K562 (cell line): Measurements from ENCODE around the gene ABCA13. TPM values are rescaled to one million over a fixed set of nuclear protein-coding genes. Genes with fewer than 3 reads are reported as not detected.

Experiments used
- ATAC-seq: fragments of 200-7000 bp; cut with Tn5 transposase; 3 replicates; pipeline ENCODE4 v1.9.1; 2020; ENCODE audit warnings: moderate library complexity
- BruUV-seq: library from RNA; stranded (reverse); fragments of 400-500 nt; replicated peaks from 2 replicates; lab custom pipeline; 2021; lab: Mats Ljungman, UMichigan
- CTCF ChIA-PET: fragments of 300-600 bp; formaldehyde crosslinking; extraction: SDS; loops from one replicate; lab custom pipeline; 2021; ENCODE audit warnings: low intra/inter-chr PET ratio; lab: Yijun Ruan, JAX
- POLR2A ChIA-PET: fragments of 300-600, 350-650 bp; sonication (Branson Sonifier 250); formaldehyde crosslinking; extraction: SDS; loops from one replicate; lab custom pipeline; 2021; ENCODE audit warnings: antibody characterized with exemption, inconsistent platforms; lab: Yijun Ruan, JAX
- DNase-seq, 4 experiments: peaks; one replicate each; pipeline versions ENCODE4 v3.0.0 to v3.0.0-alpha.2; 2011 to 2018; ENCODE audit warnings: low spot score in 3 of 4, mixed read lengths in 3 of 4; ENCODE audit errors: extremely low read depth in 1 of 4
- FAIRE-seq: peaks from 2 replicates; lab custom pipeline; 2011; peaks lifted over from hg19 to GRCh38; lab: Jason Lieb, UNC
- H2AFZ ChIP-seq: 2 replicates; pipeline ENCODE4 v1.6.0; 2011; ENCODE audit warnings: low read depth, low read length, control low read depth, inconsistent platforms
- H3K27ac ChIP-seq: fragments of 200-600 bp; 3 replicates; pipeline ENCODE4 v1.8.0; 2011; ENCODE audit warnings: low read depth, mild to moderate bottlenecking, control low read depth, inconsistent platforms, low read length, moderate library complexity, mixed read lengths; ENCODE audit errors: extremely low read depth
- H3K27me3 ChIP-seq, 2 experiments: fragments of 300-600 bp in 1 of 2; 2 replicates in 1 of 2; 3 replicates in 1 of 2; pipeline versions ENCODE4 v1.6.0 to v1.8.0; 2011; ENCODE audit warnings: inconsistent platforms in 2 of 2, low read length in 2 of 2, mild to moderate bottlenecking in 1 of 2, mixed read lengths in 1 of 2, moderate library complexity in 1 of 2; ENCODE audit not compliant: control insufficient read depth in 2 of 2, insufficient read depth in 2 of 2
- H3K36me3 ChIP-seq: fragments of 300-600 bp; 3 replicates; pipeline ENCODE4 v1.8.0; 2011; ENCODE audit warnings: mild to moderate bottlenecking, low read length, inconsistent platforms; ENCODE audit not compliant: control insufficient read depth, insufficient read depth
- H3K4me1 ChIP-seq, 2 experiments: fragments of 200-600 bp in 1 of 2; replicated peaks in 1 of 2; 2 replicates in 1 of 2; 3 replicates in 1 of 2; pipeline versions ENCODE4 v1.5.1 to v1.8.0; 2011; ENCODE audit warnings: inconsistent platforms in 2 of 2, low read length in 2 of 2, mild to moderate bottlenecking in 1 of 2, mixed read lengths in 1 of 2, moderate library complexity in 1 of 2; ENCODE audit not compliant: control insufficient read depth in 2 of 2, insufficient read depth in 2 of 2
- H3K4me2 ChIP-seq: 2 replicates; pipeline ENCODE4 v1.6.1; 2011; ENCODE audit warnings: low read length, control low read depth, inconsistent platforms, mixed read lengths; ENCODE audit not compliant: insufficient read depth
- H3K4me3 ChIP-seq: fragments of 200-600 bp; sonication (generic), shearing (Covaris generic); 2 replicates; pipeline ENCODE4 v1.5.1; 2016; ENCODE audit warnings: control low read depth, inconsistent platforms
- H3K79me2 ChIP-seq: fragments of 200-600 bp; 3 replicates; pipeline ENCODE4 v1.8.0; 2011; ENCODE audit warnings: low read length, inconsistent platforms; ENCODE audit not compliant: control insufficient read depth, insufficient read depth
- H3K9ac ChIP-seq, 2 experiments: 2 replicates each; pipeline versions ENCODE4 v1.6.0 to v1.6.1; 2011; ENCODE audit warnings: low read depth in 2 of 2, low read length in 2 of 2, control low read depth in 1 of 2, inconsistent platforms in 1 of 2, mild to moderate bottlenecking in 1 of 2, mixed read lengths in 1 of 2; ENCODE audit not compliant: insufficient read depth in 1 of 2
- H3K9me1 ChIP-seq: one replicate; pipeline ENCODE4 v1.6.0; 2011; ENCODE audit warnings: inconsistent platforms, mild to moderate bottlenecking, low read length, moderate library complexity; ENCODE audit not compliant: control insufficient read depth, insufficient read depth
- H3K9me3 ChIP-seq: replicated peaks from 2 replicates; pipeline ENCODE4 v1.5.1; 2011; ENCODE audit warnings: low read depth, low read length, inconsistent platforms; ENCODE audit not compliant: control insufficient read depth, insufficient read depth
- H4K20me1 ChIP-seq: replicated peaks from 2 replicates; pipeline ENCODE4 v1.6.1; 2011; ENCODE audit warnings: low read length, inconsistent platforms, mixed read lengths; ENCODE audit not compliant: control insufficient read depth, insufficient read depth
- ASH1L ChIP-seq: fragments of 450-650 bp; IDR thresholded peaks from 2 replicates; pipeline ENCODE4 v1.6.1; 2018; ENCODE audit warnings: borderline replicate concordance, mild to moderate bottlenecking, low read depth; ENCODE audit not compliant: partially characterized antibody
- EP400 ChIP-seq: fragments of 450-650 bp; IDR thresholded peaks from 2 replicates; pipeline ENCODE4 v1.6.1; 2017; ENCODE audit warnings: antibody characterized with exemption, mild to moderate bottlenecking, moderate library complexity
- ESRRB ChIP-seq: fragments of 250-450 bp; sonication (Bioruptor Pico); IDR thresholded peaks from 2 replicates; pipeline ENCODE4 v1.5.0; 2020; ENCODE audit warnings: mild to moderate bottlenecking, moderate library complexity, borderline replicate concordance
- FOXP1 ChIP-seq: sonication (generic); formaldehyde crosslinking; IDR thresholded peaks from 2 replicates; pipeline ENCODE4 v1.8.0; 2022; ENCODE audit warnings: mild to moderate bottlenecking, missing genetic modification reagents
- MYBL2 ChIP-seq, 2 experiments: fragments of 450-650 bp in 1 of 2; sonication (generic) in 1 of 2; formaldehyde crosslinking in 1 of 2; IDR thresholded peaks; 2 replicates each; pipeline versions ENCODE4 v1.6.1 to v1.8.1; 2017 to 2022; ENCODE audit warnings: borderline replicate concordance in 1 of 2, inconsistent platforms in 1 of 2, low read depth in 1 of 2, mild to moderate bottlenecking in 1 of 2, missing genetic modification reagents in 1 of 2, moderate library complexity in 1 of 2
- NFE2L1 ChIP-seq: fragments of 450-650 bp; IDR thresholded peaks from 2 replicates; pipeline ENCODE4 v1.6.1; 2016; ENCODE audit warnings: missing genetic modification characterization, low read depth, mild to moderate bottlenecking, missing compliant biosample characterization, moderate library complexity, borderline replicate concordance
- SNIP1 ChIP-seq: fragments of 450-650 bp; IDR thresholded peaks from 2 replicates; pipeline ENCODE4 v1.7.1; 2017; ENCODE audit warnings: low read depth, mild to moderate bottlenecking
- SPI1 ChIP-seq: IDR thresholded peaks from 2 replicates; pipeline ENCODE4 v1.6.1; 2011; ENCODE audit warnings: low read depth, low read length, control low read depth, borderline replicate concordance
- TCF3 ChIP-seq: sonication (generic); formaldehyde crosslinking; IDR thresholded peaks from 2 replicates; pipeline ENCODE4 v1.4.0; 2020; ENCODE audit warnings: mild to moderate bottlenecking, missing genetic modification reagents
- U2AF2 ChIP-seq: fragments of 200-400 bp; formaldehyde crosslinking; optimal IDR thresholded peaks from 2 replicates; pipeline ENCODE3; 2017; ENCODE audit warnings: low read depth, mild to moderate bottlenecking, low read length
- ZNF224 ChIP-seq: sonication (generic); formaldehyde crosslinking; IDR thresholded peaks from 2 replicates; pipeline ENCODE4 v1.8.0; 2022; ENCODE audit warnings: mild to moderate bottlenecking, missing genetic modification reagents
- ZNF239 ChIP-seq: fragments of 250-450 bp; sonication (Bioruptor Pico); IDR thresholded peaks from 2 replicates; pipeline ENCODE4 v1.4.0; 2020; ENCODE audit warnings: mild to moderate bottlenecking
- ZNF253 ChIP-seq: fragments of 250-450 bp; sonication (Bioruptor Pico); conservative IDR thresholded peaks from 2 replicates; pipeline ENCODE4 v1.6.1; 2021; ENCODE audit warnings: mild to moderate bottlenecking
- ZNF583 ChIP-seq: fragments of 250-450 bp; sonication (Bioruptor Pico); IDR thresholded peaks from 2 replicates; pipeline ENCODE4 v1.4.0; 2020
- WGBS: fragments of 100-300 bp; shearing (Covaris generic); methylation state at CpG from one replicate; pipeline ENCODE4 v1.1.6; 2016; ENCODE audit warnings: low coverage, mixed read lengths; ENCODE audit not compliant: insufficient coverage; ENCODE audit errors: missing lambda C conversion rate; 5-methylcytosine and 5-hydroxymethylcytosine counted together
- in situ Hi-C: fragments of 300-500 bp; cut with MboI; formaldehyde crosslinking; loops from 4 replicates; pipeline ENCODE4 v1.15.0; 2018; ENCODE audit warnings: inconsistent platforms, mixed read lengths
- intact Hi-C: fragments of 100-400 bp; cut with micrococcal nuclease; formaldehyde crosslinking; loops from 2 replicates; pipeline ENCODE4 v1.14.2; 2022
- polyA plus RNA-seq, 8 experiments: library from polyadenylated mRNA; depleted of rRNA in 4 of 8; stranded (reverse) in 5 of 8; unstranded in 3 of 8; fragments of >200 nt; fragmentation: Nextera tagmentation in 2 of 8; fragmentation: Illumina TruSeq in 1 of 8; extraction: Ambion mirVana in 2 of 8; extraction: Trizol in 1 of 8; gene quantifications; 2 replicates each; pipeline versions ENCODE4 v1.2.1 to v1.2.3, GENCODE V29; 2011 to 2014; ENCODE audit warnings: inconsistent platforms in 1 of 8, missing spikeins in 1 of 8
- total RNA-seq, 7 experiments: library from RNA; depleted of rRNA in 6 of 7; stranded (reverse); fragments of >200 nt in 6 of 7; fragmentation: Illumina TruSeq in 2 of 7; extraction: Trizol in 2 of 7; gene quantifications; 2 replicates each; pipeline versions ENCODE4 v1.2.1 to v1.2.3, GENCODE V29; 2011 to 2021; ENCODE audit warnings: low replicate concordance in 1 of 7
- TF ChIP-seq, protein P1 (sequence below): fragments of 450-650 bp; IDR thresholded peaks from 2 replicates; pipeline ENCODE4 v1.6.1; 2016; ENCODE audit warnings: missing biosample characterization, missing genetic modification characterization
- TF ChIP-seq, protein P2 (sequence below), 2 experiments: IDR thresholded peaks; 2 replicates each; pipeline ENCODE4 v1.6.1; 2012; ENCODE audit warnings: improper control_type of control experiment in 2 of 2, low read depth in 2 of 2, low read length in 2 of 2, borderline replicate concordance in 1 of 2

The ABCA13 gene
- total and polyA plus RNA-seq, 9 of the 15 experiments (the other 6 are each of a cell fraction or from before 2014, with no cell fraction given), result 0.14 to 1.5 (median 0.38) TPM

DNA sequence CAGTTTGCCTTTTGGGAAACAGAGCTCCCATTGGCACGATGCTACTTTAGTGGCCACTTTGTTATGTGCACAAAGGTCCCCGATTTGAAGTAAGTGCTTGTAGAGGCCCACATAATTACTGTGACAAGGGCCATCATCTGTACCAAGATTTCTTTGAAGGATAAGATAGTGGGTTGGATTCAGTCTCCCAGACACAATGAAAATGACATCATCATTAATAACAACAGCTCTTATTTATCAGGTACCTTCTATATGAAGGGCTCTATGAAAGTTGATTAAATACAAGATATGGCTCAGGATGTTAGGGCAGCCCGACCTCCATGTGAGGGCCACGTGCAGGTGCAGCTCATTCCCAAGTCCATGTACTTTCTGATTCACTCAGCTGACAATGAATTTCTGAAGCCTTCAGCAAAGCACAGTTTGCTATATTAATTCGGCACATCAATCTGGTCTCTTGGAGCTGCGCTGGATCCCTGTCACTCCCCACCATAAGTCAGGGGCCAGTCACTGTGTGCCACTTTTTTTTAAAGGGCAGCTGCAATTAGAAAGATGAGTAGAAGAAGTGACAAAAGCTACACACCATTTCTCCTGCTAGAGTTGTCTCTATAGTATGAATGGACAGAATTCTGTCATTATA lies 140.3 kb downstream of the ABCA13 start (continued):
- TF ChIP-seq EP400, result no peak
- TF ChIP-seq, all 486 proteins: peak for 0

DNA sequence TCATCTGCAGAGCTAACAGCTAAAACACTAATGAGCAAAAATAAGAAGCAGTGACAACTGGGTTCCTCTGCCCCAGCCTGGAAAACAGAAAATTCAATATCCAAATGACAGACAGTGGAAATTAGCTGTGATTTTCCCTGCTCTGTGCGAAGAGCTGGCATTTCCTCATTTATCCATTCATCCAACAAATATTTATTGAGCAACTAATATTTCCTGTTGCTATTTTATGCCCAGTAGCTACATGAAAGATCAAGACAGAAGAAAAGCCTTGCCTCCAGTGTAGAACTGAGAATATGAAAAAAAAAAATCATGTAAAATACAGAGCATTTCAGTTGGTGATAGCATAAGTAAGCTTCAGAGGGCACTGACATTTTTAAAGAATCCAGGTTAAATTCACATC lies 140.9 kb downstream of the ABCA13 start:
- Histone ChIP-seq H3K27me3 (no peaks in the 10 kb centered on the region), H3K9ac (no peak overlapping the region), H3K9me1 (no peaks in the 10 kb centered on the region), H3K36me3 (no peaks in the 10 kb centered on the region), H3K4me3 (no peak overlapping the region), H3K79me2 (no peaks in the 10 kb centered on the region), H4K20me1 (no peaks in the 10 kb centered on the region), H3K4me1 (no peaks in the 10 kb centered on the region), H3K27ac (no peak overlapping the region), H3K4me2 (no peak overlapping the region), H2AFZ (no peak overlapping the region), H3K9me3 (no peaks in the 10 kb centered on the region)
- intact Hi-C loops, result no loop called here
- BruUV-seq, result no TSS peak
- in situ Hi-C loops, result no loop called here
- WGBS, result 0% methylated on average over 1 of the region's 1 CpG
- DNase-seq (no peak), FAIRE-seq (no peak), ATAC-seq (no peak)
- CTCF ChIA-PET, result no interaction called here
- POLR2A ChIA-PET, result no interaction called here
- no peak for TF ChIP-seq FOXP1 (CRISPR knock-in tag)
- no peak for TF ChIP-seq SNIP1
- TF ChIP-seq ESRRB (CRISPR knock-in tag), result no peak
- TF ChIP-seq ASH1L, result no peak
- TF ChIP-seq ZNF583 (CRISPR knock-in tag), result no peak
- TF ChIP-seq, protein P1, sequence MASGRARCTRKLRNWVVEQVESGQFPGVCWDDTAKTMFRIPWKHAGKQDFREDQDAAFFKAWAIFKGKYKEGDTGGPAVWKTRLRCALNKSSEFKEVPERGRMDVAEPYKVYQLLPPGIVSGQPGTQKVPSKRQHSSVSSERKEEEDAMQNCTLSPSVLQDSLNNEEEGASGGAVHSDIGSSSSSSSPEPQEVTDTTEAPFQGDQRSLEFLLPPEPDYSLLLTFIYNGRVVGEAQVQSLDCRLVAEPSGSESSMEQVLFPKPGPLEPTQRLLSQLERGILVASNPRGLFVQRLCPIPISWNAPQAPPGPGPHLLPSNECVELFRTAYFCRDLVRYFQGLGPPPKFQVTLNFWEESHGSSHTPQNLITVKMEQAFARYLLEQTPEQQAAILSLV (tag), result no peak
- TF ChIP-seq SPI1, result no peak
- TF ChIP-seq U2AF2, result no peak
- no peak for TF ChIP-seq ZNF239 (CRISPR knock-in tag)
- no peak for TF ChIP-seq NFE2L1
- TF ChIP-seq MYBL2 (IDR thresholded peaks at IDR 0.05; ENCODE audit: low read depth), result no peak
- no peak for TF ChIP-seq MYBL2 (CRISPR knock-in tag; IDR thresholded peaks at IDR 0.05; ENCODE audit: borderline replicate concordance)
- no peak for TF ChIP-seq TCF3 (CRISPR knock-in tag)
- TF ChIP-seq ZNF224 (CRISPR knock-in tag), result no peak
- no peak for TF ChIP-seq ZNF253
- TF ChIP-seq, protein P2, sequence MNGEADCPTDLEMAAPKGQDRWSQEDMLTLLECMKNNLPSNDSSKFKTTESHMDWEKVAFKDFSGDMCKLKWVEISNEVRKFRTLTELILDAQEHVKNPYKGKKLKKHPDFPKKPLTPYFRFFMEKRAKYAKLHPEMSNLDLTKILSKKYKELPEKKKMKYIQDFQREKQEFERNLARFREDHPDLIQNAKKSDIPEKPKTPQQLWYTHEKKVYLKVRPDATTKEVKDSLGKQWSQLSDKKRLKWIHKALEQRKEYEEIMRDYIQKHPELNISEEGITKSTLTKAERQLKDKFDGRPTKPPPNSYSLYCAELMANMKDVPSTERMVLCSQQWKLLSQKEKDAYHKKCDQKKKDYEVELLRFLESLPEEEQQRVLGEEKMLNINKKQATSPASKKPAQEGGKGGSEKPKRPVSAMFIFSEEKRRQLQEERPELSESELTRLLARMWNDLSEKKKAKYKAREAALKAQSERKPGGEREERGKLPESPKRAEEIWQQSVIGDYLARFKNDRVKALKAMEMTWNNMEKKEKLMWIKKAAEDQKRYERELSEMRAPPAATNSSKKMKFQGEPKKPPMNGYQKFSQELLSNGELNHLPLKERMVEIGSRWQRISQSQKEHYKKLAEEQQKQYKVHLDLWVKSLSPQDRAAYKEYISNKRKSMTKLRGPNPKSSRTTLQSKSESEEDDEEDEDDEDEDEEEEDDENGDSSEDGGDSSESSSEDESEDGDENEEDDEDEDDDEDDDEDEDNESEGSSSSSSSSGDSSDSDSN (IDR thresholded peaks at IDR 0.05; ENCODE audit: borderline replicate concordance in 1 of 2, low read depth in 2 of 2, low read length in 2 of 2), result no peak
